GM12801 (cell line): ENCODE data around the gene ATG13.

ENCODE experiments used
- TF ChIP-seq, protein P1 (sequence below): IDR thresholded peaks from one replicate; pipeline ENCODE4 v1.5.1; 2011; ENCODE audit warnings: control low read depth; ENCODE audit not compliant: insufficient read length; ENCODE audit errors: extremely low read depth

ATG13 gene

DNA sequence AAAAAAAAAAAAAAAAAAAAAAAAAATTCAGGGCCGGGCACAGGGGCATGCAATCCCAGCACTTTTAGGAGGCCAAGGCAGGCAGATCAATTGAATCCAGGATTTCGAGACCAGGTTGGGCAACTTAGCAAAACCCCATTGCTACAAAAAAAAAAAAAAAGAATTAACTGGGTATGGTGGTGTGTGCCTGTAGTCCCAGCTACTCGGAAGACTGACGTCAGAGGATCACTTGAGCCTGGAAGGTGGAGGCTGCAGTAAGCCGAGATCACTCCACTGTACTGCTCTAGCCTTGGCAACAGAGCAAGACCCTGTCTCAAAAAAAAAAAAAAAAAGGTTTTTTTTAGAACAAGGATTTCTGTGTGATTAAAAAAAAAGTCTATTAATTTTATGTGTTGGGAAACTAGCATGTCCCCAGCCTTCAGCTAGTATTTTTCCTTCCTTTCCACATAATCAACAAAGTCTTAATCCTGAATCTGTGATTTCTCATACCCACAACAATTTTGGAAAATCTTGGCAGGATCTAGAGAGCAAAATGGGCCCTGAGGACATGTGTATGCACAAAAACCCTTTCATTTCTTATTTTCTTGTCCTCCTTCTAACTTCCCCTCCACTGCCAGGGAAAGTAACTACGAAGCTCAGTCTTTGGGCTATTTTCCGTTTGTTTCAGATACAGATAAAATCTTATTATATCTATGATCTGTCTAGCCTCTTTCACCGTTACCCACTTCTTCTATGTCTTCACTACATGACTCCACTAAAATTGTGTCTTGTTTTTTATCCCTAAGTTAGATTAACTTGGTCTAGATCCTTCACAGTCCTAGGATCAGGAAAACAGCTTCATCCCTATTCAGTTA is 17.8 kb upstream of the ATG13 start:
- TF ChIP-seq, protein P1, sequence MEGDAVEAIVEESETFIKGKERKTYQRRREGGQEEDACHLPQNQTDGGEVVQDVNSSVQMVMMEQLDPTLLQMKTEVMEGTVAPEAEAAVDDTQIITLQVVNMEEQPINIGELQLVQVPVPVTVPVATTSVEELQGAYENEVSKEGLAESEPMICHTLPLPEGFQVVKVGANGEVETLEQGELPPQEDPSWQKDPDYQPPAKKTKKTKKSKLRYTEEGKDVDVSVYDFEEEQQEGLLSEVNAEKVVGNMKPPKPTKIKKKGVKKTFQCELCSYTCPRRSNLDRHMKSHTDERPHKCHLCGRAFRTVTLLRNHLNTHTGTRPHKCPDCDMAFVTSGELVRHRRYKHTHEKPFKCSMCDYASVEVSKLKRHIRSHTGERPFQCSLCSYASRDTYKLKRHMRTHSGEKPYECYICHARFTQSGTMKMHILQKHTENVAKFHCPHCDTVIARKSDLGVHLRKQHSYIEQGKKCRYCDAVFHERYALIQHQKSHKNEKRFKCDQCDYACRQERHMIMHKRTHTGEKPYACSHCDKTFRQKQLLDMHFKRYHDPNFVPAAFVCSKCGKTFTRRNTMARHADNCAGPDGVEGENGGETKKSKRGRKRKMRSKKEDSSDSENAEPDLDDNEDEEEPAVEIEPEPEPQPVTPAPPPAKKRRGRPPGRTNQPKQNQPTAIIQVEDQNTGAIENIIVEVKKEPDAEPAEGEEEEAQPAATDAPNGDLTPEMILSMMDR: no peak

DNA sequence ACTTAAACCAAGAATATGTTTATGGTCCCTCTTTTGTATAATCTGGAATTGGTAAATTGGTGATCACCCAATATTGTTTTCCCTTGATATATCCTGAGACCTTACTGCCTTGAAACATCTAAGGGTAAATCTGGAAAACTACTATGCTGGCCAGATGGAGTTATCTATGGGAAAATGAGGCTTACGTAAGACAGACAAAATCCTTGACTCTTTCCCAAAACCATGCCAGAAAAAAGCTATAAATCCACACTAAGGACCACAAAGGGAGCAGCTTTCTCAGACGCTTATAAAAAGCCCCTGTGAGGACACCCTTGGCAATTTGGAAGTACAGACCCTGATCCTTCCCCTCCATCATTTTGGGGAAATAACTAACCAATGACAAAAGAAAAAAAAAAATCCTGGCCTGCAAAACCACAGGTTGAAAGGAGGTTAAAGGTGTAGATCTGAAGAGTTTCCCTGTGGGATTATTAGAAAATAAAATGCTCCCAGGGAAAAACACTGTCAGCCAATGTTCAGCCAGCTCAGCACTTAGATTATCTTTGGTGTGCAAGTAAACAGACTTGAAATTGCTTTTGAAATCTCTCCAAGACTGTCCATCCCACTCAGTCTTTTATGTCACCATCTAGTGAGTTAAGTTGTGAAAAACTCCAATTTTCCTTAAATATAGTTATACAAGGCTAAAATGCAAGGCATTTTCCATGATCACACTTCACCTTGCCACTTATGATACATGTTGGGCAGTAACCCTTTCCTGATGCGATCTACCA is 17.0 kb upstream of the ATG13 start:
- TF ChIP-seq, protein P1: no peak

DNA sequence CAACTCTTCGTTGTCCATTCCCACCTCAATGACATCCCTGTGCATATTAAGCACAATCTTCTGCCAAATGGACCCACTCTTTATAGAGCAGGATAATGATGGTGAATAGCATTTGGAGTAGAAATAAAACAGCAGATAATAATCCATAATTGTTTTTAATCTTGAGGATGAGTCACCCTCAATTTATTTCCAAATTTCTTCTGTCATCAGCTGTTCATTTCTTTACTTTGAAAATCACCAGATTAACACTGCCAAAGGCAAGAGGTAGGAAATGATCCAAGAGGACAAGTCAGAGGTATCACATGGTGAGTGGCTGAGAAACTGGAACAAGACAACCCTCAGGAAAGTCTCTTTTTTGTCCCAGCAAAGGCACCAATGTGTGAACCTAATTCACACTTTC is 16.2 kb upstream of the ATG13 start:
- TF ChIP-seq, protein P1: no peak

DNA sequence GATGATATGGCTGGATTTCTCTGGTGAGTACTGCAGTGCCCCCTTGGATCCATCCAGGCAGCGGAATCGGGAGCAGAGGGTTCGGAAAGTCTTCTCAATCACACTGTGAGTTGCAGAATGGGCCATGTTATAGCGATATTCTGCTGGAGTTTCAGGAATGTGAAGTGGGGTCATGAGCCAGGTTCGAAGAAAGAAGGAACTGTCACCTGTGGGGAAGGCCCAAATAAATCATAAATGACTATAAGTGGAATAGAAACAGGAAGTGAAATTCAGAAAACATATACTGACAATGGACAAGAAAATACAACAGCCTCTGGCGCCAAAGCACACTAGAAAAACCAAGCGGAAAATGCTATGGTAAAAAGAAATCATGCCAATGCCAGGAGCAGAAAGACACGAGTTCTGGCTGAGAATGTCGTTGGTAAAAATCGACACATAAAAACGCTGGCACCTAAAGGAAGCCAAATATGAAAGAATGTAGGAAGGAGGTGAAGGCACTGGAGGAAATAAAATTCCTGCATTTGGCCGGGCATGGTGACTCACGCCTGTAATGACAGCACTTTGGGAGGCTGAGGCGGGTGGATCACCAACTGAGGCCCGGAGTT is 13.5 kb upstream of the ATG13 start:
- TF ChIP-seq, protein P1: no peak

DNA sequence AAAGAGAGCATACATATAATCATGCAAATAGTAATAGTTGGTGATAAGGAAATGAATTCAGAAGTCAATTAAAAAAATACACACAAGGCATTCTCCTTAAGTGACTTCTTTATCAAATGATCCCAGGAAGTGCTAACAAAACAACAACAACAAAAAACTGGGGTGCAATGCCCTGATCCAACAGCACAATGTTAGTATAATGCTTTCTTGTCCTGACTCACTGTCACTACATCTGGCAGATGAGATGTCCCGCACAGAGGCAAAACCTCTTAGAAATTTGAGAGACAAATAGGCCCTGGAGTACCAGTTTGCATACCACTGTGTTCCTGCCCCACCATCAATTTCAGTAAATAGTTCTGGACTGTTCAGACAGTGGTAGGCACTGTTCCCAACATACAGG is 12.6 kb upstream of the ATG13 start:
- TF ChIP-seq, protein P1: no peak

DNA sequence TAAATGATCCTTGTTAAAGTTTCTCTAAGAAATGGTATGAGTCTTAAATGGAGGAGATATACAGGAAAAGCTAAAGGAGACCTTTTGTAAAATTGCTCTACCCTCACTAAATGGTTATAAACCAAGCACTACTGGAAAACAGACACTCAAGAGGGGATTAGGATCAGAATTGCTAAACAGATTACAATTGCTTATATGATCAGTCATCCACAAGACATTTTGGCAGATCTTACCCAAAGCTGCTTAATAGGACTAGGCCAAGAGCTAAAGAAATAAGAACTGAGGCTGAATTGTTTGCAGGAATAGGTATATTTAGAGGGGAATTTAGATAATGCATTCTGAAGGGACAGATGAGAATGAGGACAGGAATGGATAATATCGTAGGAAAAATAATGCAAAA is 9.8 kb upstream of the ATG13 start:
- TF ChIP-seq, protein P1: no peak

DNA sequence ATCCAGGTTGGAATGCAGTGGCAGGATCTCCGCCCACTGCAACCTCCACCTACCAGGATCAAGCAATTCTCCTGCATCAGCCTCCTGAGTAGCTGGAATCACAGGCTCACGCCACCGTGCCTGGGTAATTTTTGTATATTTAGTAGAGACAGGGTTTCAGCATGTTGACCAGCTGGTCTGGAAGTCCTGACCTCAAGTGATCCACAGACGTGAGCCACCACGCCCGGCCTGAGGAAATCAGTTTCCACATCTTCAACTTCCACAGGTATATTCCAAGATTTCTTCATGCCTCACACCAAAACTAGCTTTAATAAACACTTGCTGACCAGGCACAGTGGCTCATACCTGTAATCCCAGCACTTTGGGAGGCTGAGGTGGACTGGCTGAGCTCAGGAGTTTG is 8.0 kb upstream of the ATG13 start:
- TF ChIP-seq, protein P1: no peak
